Breast epithelium (tissue), 3 donors: ENCODE results near the gene TYK2.

Experiments used
- POLR2AphosphoS5 ChIP-seq, 3 donors: sonication (generic); formaldehyde crosslinking; IDR thresholded peaks; one replicate each; pipeline ENCODE4 v1.6.1; 2017; ENCODE audit warnings: antibody characterized with exemption in 3 of 3
- TF ChIP-seq, protein P1 (sequence below), 3 donors: fragments of 450-650 bp; IDR thresholded peaks; one replicate each; pipeline ENCODE4 v1.5.1; 2016 to 2017; ENCODE audit warnings: antibody characterized with exemption in 3 of 3, mild to moderate bottlenecking in 3 of 3, moderate library complexity in 3 of 3

DNA sequence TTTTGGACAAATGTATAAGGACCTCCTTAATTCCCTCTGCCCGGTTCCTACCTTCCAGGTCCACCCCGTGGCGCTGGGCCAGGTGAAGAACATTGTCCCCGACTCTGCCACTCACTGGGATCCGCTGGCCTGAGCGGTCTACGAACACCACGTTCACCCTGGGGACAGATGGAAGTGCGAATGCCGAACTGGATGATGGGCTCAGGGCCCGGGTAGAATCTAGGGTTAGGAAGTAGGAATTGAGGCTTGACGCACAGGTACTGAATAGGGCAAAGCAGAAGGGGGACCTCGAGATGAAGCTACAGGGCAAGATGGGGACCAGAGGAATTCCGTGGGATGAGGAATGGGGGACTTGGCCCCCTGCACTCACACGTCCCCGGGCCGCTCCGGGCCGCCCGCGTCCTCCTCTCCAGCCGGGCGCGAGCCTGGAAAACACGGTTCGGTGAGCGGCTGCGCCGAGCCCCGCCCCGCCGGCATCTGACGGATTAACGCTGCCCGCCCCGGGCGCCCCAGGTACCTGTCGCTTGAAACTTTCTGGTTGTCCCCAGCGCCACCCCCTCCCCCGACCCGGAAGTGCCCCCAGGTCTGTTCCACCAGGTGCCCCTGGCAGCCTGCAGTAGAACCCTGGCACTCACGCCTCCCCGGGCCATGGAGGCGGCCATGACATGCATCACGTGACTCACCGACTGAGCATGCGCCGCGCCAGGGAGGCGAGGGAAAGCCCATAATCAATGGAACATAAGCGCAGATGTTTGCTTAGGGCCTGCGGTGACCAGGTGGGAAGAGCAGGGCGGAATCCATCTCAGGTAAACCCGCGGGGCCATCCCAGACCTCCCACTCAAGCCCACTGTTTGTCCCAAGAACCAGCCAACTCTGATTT lies 64.8 kb downstream of the TYK2 start, which contains the start of gene FDX2:
- TF ChIP-seq, protein P1, sequence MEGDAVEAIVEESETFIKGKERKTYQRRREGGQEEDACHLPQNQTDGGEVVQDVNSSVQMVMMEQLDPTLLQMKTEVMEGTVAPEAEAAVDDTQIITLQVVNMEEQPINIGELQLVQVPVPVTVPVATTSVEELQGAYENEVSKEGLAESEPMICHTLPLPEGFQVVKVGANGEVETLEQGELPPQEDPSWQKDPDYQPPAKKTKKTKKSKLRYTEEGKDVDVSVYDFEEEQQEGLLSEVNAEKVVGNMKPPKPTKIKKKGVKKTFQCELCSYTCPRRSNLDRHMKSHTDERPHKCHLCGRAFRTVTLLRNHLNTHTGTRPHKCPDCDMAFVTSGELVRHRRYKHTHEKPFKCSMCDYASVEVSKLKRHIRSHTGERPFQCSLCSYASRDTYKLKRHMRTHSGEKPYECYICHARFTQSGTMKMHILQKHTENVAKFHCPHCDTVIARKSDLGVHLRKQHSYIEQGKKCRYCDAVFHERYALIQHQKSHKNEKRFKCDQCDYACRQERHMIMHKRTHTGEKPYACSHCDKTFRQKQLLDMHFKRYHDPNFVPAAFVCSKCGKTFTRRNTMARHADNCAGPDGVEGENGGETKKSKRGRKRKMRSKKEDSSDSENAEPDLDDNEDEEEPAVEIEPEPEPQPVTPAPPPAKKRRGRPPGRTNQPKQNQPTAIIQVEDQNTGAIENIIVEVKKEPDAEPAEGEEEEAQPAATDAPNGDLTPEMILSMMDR (IDR thresholded peaks at IDR 0.05), result no peak
- no peak for TF ChIP-seq POLR2AphosphoS5 (IDR thresholded peaks at IDR 0.05)
